Thoracic aorta (tissue), 2 donors: Measurements from ENCODE around the gene LBX2. TPM values are rescaled to one million over a fixed set of nuclear protein-coding genes. Genes with fewer than 3 reads are reported as not detected.
"Not testable (repeated sequence)": the region's sequence is repeated elsewhere in the genome, so short reads cannot be mapped to it uniquely, and the experiment has no call there.

Experiments used
- ATAC-seq: fragments of 150-250 bp; one replicate; pipeline ENCODE4 v1.8.0; 2017; ENCODE audit warnings: low read depth; ENCODE audit not compliant: insufficient number of reproducible peaks, low FRiP score
- DNase-seq: peaks from one replicate; pipeline ENCODE4 v3.0.0-alpha.2; 2020; ENCODE audit warnings: low spot score
- H3K27ac ChIP-seq, 2 donors: fragments of 200-600 bp; sonication (generic); 1 replicate in 1 of 2; 2 replicates in 1 of 2; pipeline ENCODE4 v1.5.1; 2016; ENCODE audit warnings: mild to moderate bottlenecking in 2 of 2, moderate library complexity in 2 of 2
- H3K27me3 ChIP-seq: fragments of 200-600 bp; sonication (generic); replicated peaks from 2 replicates; pipeline ENCODE4 v1.6.0; 2016; ENCODE audit warnings: mild to moderate bottlenecking; ENCODE audit not compliant: insufficient read depth
- H3K36me3 ChIP-seq: fragments of 200-600 bp; sonication (generic); one replicate; pipeline ENCODE4 v1.5.1; 2016
- H3K4me1 ChIP-seq, 2 donors: fragments of 200-600 bp; sonication (generic); 1 replicate in 1 of 2; 2 replicates in 1 of 2; pipeline versions ENCODE4 v1.5.1 to v1.6.0; 2016; ENCODE audit warnings: low read depth in 2 of 2, mild to moderate bottlenecking in 1 of 2; ENCODE audit not compliant: control insufficient read depth in 1 of 2
- H3K4me3 ChIP-seq: fragments of 200-600 bp; sonication (generic); 2 replicates; pipeline ENCODE4 v1.5.1; 2016; ENCODE audit warnings: mild to moderate bottlenecking
- H3K9me3 ChIP-seq: fragments of 200-600 bp; sonication (generic); 2 replicates; pipeline ENCODE4 v1.5.1; 2016
- CTCF ChIP-seq: fragments of 200-600 bp; sonication (generic); IDR thresholded peaks from one replicate; pipeline ENCODE4 v1.5.1; 2019; ENCODE audit warnings: antibody characterized with exemption
- total RNA-seq, 2 donors: library from RNA; depleted of rRNA; stranded (reverse); fragments of >200 nt; gene quantifications; one replicate each; pipeline versions ENCODE4 v1.1.0 to v1.2.3, GENCODE V29; 2016

The LBX2 gene
- total RNA-seq, 2 donors from 2014 or later: 0.54 to 0.71 TPM

- peak overlapping the region; percentile 92 for H3K4me3 ChIP-seq
These were observed 35.0 kb downstream of the LBX2 start for GRCh38 chr2:74464406-74464805.

GRCh38 chr2:74462786-74463105 lies 36.7 kb downstream of the LBX2 start:
- H3K27ac ChIP-seq: no peak overlapping the region
- H3K27me3 ChIP-seq: no peaks in the 10 kb centered on the region
- H3K4me3 ChIP-seq: no peak overlapping the region
- H3K4me1 ChIP-seq: peaks cover 15 to 30% of the 10 kb centered on the region in 2 donors
- no peaks in the 10 kb centered on the region for H3K36me3 ChIP-seq
- H3K9me3 ChIP-seq: no peaks in the 10 kb centered on the region
- no peak for DNase-seq
- TF ChIP-seq CTCF: no peak
- ATAC-seq: no peak

More at GRCh38 chr2:74464406-74464805, 35.0 kb downstream of the LBX2 start:
- no peak for ATAC-seq
- Histone ChIP-seq H3K27ac (peak overlapping the region; percentile 87 to 90), H3K9me3 (no peaks in the 10 kb centered on the region), H3K36me3 (no peaks in the 10 kb centered on the region), H3K4me1 (peaks cover 12 to 21% of the 10 kb centered on the region in 2 donors), H3K27me3 (no peaks in the 10 kb centered on the region)
- DNase-seq: no peak
- TF ChIP-seq CTCF: no peak

- H3K36me3 ChIP-seq: no peaks in the 10 kb centered on the region
- H3K9me3 ChIP-seq: no peaks in the 10 kb centered on the region
- no peaks in the 10 kb centered on the region for H3K27me3 ChIP-seq
- H3K27ac ChIP-seq: no peak overlapping the region
- ATAC-seq (no peak), DNase-seq (no peak)
- peaks cover 15 to 30% of the 10 kb centered on the region in 2 donors for H3K4me1 ChIP-seq
- no peak overlapping the region for H3K4me3 ChIP-seq
- no peak for TF ChIP-seq CTCF
These were observed 37.2 kb downstream of the LBX2 start for GRCh38 chr2:74462054-74462785.

GRCh38 chr2:74461187-74462053 lies 38.0 kb downstream of the LBX2 start:
- Histone ChIP-seq H3K36me3 (no peaks in the 10 kb centered on the region), H3K27ac (no peak overlapping the region), H3K4me3 (no peak overlapping the region), H3K4me1 (peaks cover 23 to 38% of the 10 kb centered on the region in 2 donors), H3K27me3 (no peaks in the 10 kb centered on the region), H3K9me3 (no peaks in the 10 kb centered on the region)
- no peak for TF ChIP-seq CTCF
- ATAC-seq (no peak), DNase-seq (no peak)

GRCh38 chr2:74460187-74460586 lies 39.2 kb downstream of the LBX2 start:
- not testable (repeated sequence) for H3K27ac ChIP-seq, DNase-seq
- peaks cover 30 to 45% of the 10 kb centered on the region in 2 donors for H3K4me1 ChIP-seq

GRCh38 chr2:74459503-74460118 lies 39.8 kb downstream of the LBX2 start:
- not testable (repeated sequence) for ATAC-seq, H3K36me3 ChIP-seq, H3K9me3 ChIP-seq, DNase-seq, H3K4me3 ChIP-seq, H3K27ac ChIP-seq, H3K27me3 ChIP-seq
- peaks cover 30 to 45% of the 10 kb centered on the region in 2 donors for H3K4me1 ChIP-seq

More at GRCh38 chr2:74460187-74460586, 39.2 kb downstream of the LBX2 start:
- ATAC-seq, H3K4me3 ChIP-seq, H3K9me3 ChIP-seq, H3K36me3 ChIP-seq, H3K27me3 ChIP-seq: not testable (repeated sequence)
